OCI-LY1 (cell line): Measurements from ENCODE around the gene EHBP1L1.

Experiments used
- H2AFZ ChIP-seq: fragments of 200-600 bp; sonication (generic), shearing (Covaris generic); 2 replicates; pipeline ENCODE4 v1.6.0; 2014; ENCODE audit warnings: antibody characterized with exemption, mild to moderate bottlenecking, low read length
- H3F3A ChIP-seq: fragments of 200-600 bp; sonication (generic), shearing (Covaris generic); 2 replicates; pipeline ENCODE4 v1.6.0; 2014; ENCODE audit warnings: mild to moderate bottlenecking, antibody characterized with exemption, low read length, moderate library complexity; ENCODE audit not compliant: insufficient read depth
- H3K27ac ChIP-seq: fragments of 200-600 bp; sonication (generic); 2 replicates; pipeline ENCODE4 v1.5.1; 2014; ENCODE audit warnings: low read length, mixed run types, mild to moderate bottlenecking, low read depth; ENCODE audit not compliant: poor library complexity, severe bottlenecking
- H3K27me3 ChIP-seq: fragments of 200-600 bp; sonication (generic); 2 replicates; pipeline ENCODE4 v1.6.0; 2014; ENCODE audit warnings: antibody characterized with exemption, mild to moderate bottlenecking, low read length, moderate library complexity; ENCODE audit not compliant: insufficient read depth
- H3K36me3 ChIP-seq: fragments of 200-600 bp; sonication (generic); 2 replicates; pipeline ENCODE4 v1.6.1; 2014; ENCODE audit warnings: mild to moderate bottlenecking, antibody characterized with exemption, low read length, moderate library complexity, mixed read lengths; ENCODE audit not compliant: insufficient read depth
- H3K4me1 ChIP-seq: fragments of 200-600 bp; sonication (generic); 2 replicates; pipeline ENCODE4 v1.5.1; 2014; ENCODE audit warnings: mild to moderate bottlenecking, low read length, moderate library complexity; ENCODE audit not compliant: insufficient read depth, severe bottlenecking
- H3K4me2 ChIP-seq: fragments of 200-600 bp; sonication (generic), shearing (Covaris generic); 2 replicates; pipeline ENCODE4 v1.6.1; 2014; ENCODE audit warnings: low read length
- H3K4me3 ChIP-seq: fragments of 200-600 bp; sonication (generic); 2 replicates; pipeline ENCODE4 v1.5.1; 2014; ENCODE audit warnings: low read length, low read depth, mild to moderate bottlenecking, mixed read lengths; ENCODE audit not compliant: poor library complexity, severe bottlenecking
- H3K79me2 ChIP-seq: fragments of 200-600 bp; shearing (Covaris generic); 2 replicates; pipeline ENCODE4 v1.6.1; 2016; ENCODE audit warnings: mixed run types, low read length, mixed read lengths; ENCODE audit not compliant: insufficient read depth
- H3K9ac ChIP-seq: fragments of 200-600 bp; sonication (generic), shearing (Covaris generic); 2 replicates; pipeline ENCODE4 v1.6.1; 2014; ENCODE audit warnings: mild to moderate bottlenecking, low read length, mixed read lengths
- H3K9me2 ChIP-seq: fragments of 200-600 bp; sonication (generic), shearing (Covaris generic); 2 replicates; pipeline ENCODE4 v1.6.1; 2014; ENCODE audit warnings: low read depth, mild to moderate bottlenecking, low read length, mixed read lengths
- H3K9me3 ChIP-seq: fragments of 200-600 bp; shearing (Covaris generic); 2 replicates; pipeline ENCODE4 v1.6.1; 2014; ENCODE audit warnings: low read length, mixed read lengths
- H4K20me1 ChIP-seq: fragments of 200-600 bp; sonication (generic), shearing (Covaris generic); 2 replicates; pipeline ENCODE4 v1.6.0; 2016; ENCODE audit warnings: mild to moderate bottlenecking, low read length; ENCODE audit not compliant: insufficient read depth
- EZH2 ChIP-seq: fragments of 200-600 bp; sonication (generic), shearing (Covaris generic); IDR thresholded peaks from 2 replicates; pipeline ENCODE4 v1.8.0; 2017; ENCODE audit warnings: borderline replicate concordance, mixed run types, mild to moderate bottlenecking, antibody characterized with exemption, low read length, moderate library complexity, mixed read lengths
- TF ChIP-seq, protein P1 (sequence below): fragments of 200-600 bp; sonication (generic), shearing (Covaris generic); IDR thresholded peaks from 2 replicates; pipeline ENCODE4 v1.5.1; 2017; ENCODE audit warnings: mild to moderate bottlenecking, antibody characterized with exemption, low read length, moderate library complexity, mixed read lengths

Gene EHBP1L1

DNA sequence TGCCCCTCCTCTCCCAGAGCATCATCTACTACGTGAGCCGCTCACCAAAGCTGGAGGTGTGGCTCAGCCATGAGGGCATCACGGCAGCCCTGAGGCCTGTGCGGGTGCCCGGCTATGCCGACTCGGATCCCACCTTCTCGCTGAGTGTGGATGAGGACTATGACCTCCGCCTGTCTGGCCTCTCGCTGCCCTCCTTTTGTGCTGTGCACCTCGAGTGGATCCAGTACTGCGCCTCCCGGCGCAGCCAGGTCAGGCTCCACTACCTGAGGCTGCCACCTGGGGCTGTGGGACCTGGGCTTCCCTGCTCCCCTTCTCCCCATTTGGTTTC lies 58.2 kb downstream of the EHBP1L1 start:
- H3K4me1 ChIP-seq, result peaks cover 10% of the 10 kb centered on the region
- no peak for TF ChIP-seq EZH2
- TF ChIP-seq, protein P1, sequence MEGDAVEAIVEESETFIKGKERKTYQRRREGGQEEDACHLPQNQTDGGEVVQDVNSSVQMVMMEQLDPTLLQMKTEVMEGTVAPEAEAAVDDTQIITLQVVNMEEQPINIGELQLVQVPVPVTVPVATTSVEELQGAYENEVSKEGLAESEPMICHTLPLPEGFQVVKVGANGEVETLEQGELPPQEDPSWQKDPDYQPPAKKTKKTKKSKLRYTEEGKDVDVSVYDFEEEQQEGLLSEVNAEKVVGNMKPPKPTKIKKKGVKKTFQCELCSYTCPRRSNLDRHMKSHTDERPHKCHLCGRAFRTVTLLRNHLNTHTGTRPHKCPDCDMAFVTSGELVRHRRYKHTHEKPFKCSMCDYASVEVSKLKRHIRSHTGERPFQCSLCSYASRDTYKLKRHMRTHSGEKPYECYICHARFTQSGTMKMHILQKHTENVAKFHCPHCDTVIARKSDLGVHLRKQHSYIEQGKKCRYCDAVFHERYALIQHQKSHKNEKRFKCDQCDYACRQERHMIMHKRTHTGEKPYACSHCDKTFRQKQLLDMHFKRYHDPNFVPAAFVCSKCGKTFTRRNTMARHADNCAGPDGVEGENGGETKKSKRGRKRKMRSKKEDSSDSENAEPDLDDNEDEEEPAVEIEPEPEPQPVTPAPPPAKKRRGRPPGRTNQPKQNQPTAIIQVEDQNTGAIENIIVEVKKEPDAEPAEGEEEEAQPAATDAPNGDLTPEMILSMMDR, result no peak
- no peaks in the 10 kb centered on the region for H3F3A ChIP-seq

DNA sequence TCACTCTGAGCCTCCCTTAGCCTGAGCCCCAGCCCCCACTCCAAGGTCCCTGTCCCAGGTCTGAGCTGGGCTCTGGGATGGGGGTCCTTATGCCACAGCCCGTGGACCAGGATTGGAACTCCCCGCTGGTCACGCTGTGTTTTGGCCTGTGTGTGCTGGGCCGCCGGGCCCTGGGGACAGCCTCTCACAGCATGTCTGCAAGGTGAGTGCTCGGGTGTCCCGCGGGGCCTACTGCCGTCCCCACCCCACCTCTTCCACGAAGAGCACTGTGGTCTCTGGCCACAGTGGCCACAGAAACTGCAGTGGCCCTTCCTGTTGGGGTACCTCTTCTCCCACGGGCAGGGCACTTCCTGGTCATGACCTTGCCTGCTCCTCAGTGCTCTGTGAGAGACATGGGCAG lies 58.6 kb downstream of the EHBP1L1 start:
- Histone ChIP-seq H3K27ac (no peak overlapping the region), H4K20me1 (no peaks in the 10 kb centered on the region), H3K9me2 (no peaks in the 10 kb centered on the region), H3K36me3 (peaks cover 61% of the 10 kb centered on the region), H3K79me2 (no peaks in the 10 kb centered on the region), H3K27me3 (no peaks in the 10 kb centered on the region), H3K4me3 (no peak overlapping the region), H3K9me3 (no peaks in the 10 kb centered on the region), H2AFZ (no peak overlapping the region), H3K4me2 (no peak overlapping the region), H3K4me1 (peaks cover 13% of the 10 kb centered on the region), H3K9ac (no peak overlapping the region), H3F3A (no peaks in the 10 kb centered on the region)
- TF ChIP-seq, protein P1, result no peak
- no peak for TF ChIP-seq EZH2

More for the DNA sequence above, 58.2 kb downstream of the EHBP1L1 start:
- H3K4me3 ChIP-seq, result no peak overlapping the region
- no peaks in the 10 kb centered on the region for H3K9me2 ChIP-seq
- no peak overlapping the region for H2AFZ ChIP-seq
- no peak overlapping the region for H3K4me2 ChIP-seq
- no peak overlapping the region for H3K9ac ChIP-seq
- H3K27ac ChIP-seq, result no peak overlapping the region
- no peaks in the 10 kb centered on the region for H3K27me3 ChIP-seq
- H3K36me3 ChIP-seq, result peaks cover 64% of the 10 kb centered on the region
- H3K79me2 ChIP-seq, result no peaks in the 10 kb centered on the region
- no peaks in the 10 kb centered on the region for H4K20me1 ChIP-seq
- no peaks in the 10 kb centered on the region for H3K9me3 ChIP-seq

- H3K27ac ChIP-seq, result no peak overlapping the region
- no peaks in the 10 kb centered on the region for H3K9me2 ChIP-seq
- H3K36me3 ChIP-seq, result peaks cover 54% of the 10 kb centered on the region
- H3K4me2 ChIP-seq, result no peak overlapping the region
- H3K27me3 ChIP-seq, result no peaks in the 10 kb centered on the region
- H3K9me3 ChIP-seq, result no peaks in the 10 kb centered on the region
- H3K9ac ChIP-seq, result no peak overlapping the region
- no peaks in the 10 kb centered on the region for H3F3A ChIP-seq
- no peaks in the 10 kb centered on the region for H3K79me2 ChIP-seq
- H4K20me1 ChIP-seq, result no peaks in the 10 kb centered on the region
- TF ChIP-seq EZH2, result no peak
- TF ChIP-seq, protein P1, result no peak
- peaks cover 20% of the 10 kb centered on the region for H3K4me1 ChIP-seq
- H3K4me3 ChIP-seq, result no peak overlapping the region
- H2AFZ ChIP-seq, result no peak overlapping the region
These were observed 59.3 kb downstream of the EHBP1L1 start for GRCh38 chr11:65634905-65635731.
